ENCODE measurements around the gene HOXB4.
"Not testable (repeated sequence)": the region's sequence is repeated elsewhere in the genome, so short reads cannot be mapped to it uniquely, and the experiment has no call there.

Gene HOXB4

GRCh38 chr17:48543854-48544348, 34.2 kb downstream of the HOXB4 start:
- DNase-seq (ENCODE audit: insufficient read length, low spot score) (no peak), FAIRE-seq (no peak)
- TF ChIP-seq PAX5 (IDR thresholded peaks at IDR 0.05; ENCODE audit: insufficient read depth, low read length, severe bottlenecking) (no peak), TAF1 (IDR thresholded peaks at IDR 0.05; ENCODE audit: low read depth, low read length) (no peak; the same call in 1 of the 2 replicates)

GRCh38 chr17:48543107-48543853, 34.9 kb downstream of the HOXB4 start:
- DNase-seq (ENCODE audit: insufficient read length, low spot score), result peak; percentile 68
- TF ChIP-seq POLR2AphosphoS5 (IDR thresholded peaks at IDR 0.05; ENCODE audit: low read depth, low read length), result peak; percentile 71; the same call in 1 of the 2 replicates
- TF ChIP-seq POLR2A (IDR thresholded peaks at IDR 0.05; ENCODE audit: low read depth, low read length), result peak; percentile 48; the same call in 1 of the 2 replicates
- TF ChIP-seq TAF1 (IDR thresholded peaks at IDR 0.05; ENCODE audit: low read depth, low read length), result peak; percentile 65
- no peak for TF ChIP-seq POU2F2 (IDR thresholded peaks at IDR 0.05; ENCODE audit: low read depth, low read length)
- TF ChIP-seq SPI1 (IDR thresholded peaks at IDR 0.05; ENCODE audit: low read depth, low read length), result no peak
- TF ChIP-seq PAX5 (IDR thresholded peaks at IDR 0.05; ENCODE audit: insufficient read depth, low read length, severe bottlenecking), result no peak
- FAIRE-seq, result peak; percentile 88

- DNase-seq (ENCODE audit: insufficient read length, low spot score) (no peak), FAIRE-seq (no peak)
- TF ChIP-seq POLR2AphosphoS5 (IDR thresholded peaks at IDR 0.05; ENCODE audit: low read depth, low read length), result no peak
- no peak for TF ChIP-seq TAF1 (IDR thresholded peaks at IDR 0.05; ENCODE audit: low read depth, low read length)
- TF ChIP-seq PAX5 (IDR thresholded peaks at IDR 0.05; ENCODE audit: insufficient read depth, low read length, severe bottlenecking), result no peak
- TF ChIP-seq POLR2A (IDR thresholded peaks at IDR 0.05; ENCODE audit: low read depth, low read length), result no peak; the same call in 1 of the 2 replicates
- no peak for TF ChIP-seq SPI1 (IDR thresholded peaks at IDR 0.05; ENCODE audit: low read depth, low read length)
- TF ChIP-seq POU2F2 (IDR thresholded peaks at IDR 0.05; ENCODE audit: low read depth, low read length), result no peak
These were observed 35.4 kb downstream of the HOXB4 start for GRCh38 chr17:48542698-48543106.

- FAIRE-seq, result no peak
- no peak for TF ChIP-seq SPI1 (IDR thresholded peaks at IDR 0.05; ENCODE audit: low read depth, low read length)
- TF ChIP-seq POU2F2 (IDR thresholded peaks at IDR 0.05; ENCODE audit: low read depth, low read length), result no peak
- TF ChIP-seq POLR2A (IDR thresholded peaks at IDR 0.05; ENCODE audit: low read depth, low read length), result no peak
- TF ChIP-seq POLR2AphosphoS5 (IDR thresholded peaks at IDR 0.05; ENCODE audit: low read depth, low read length), result no peak
- TF ChIP-seq TAF1 (IDR thresholded peaks at IDR 0.05; ENCODE audit: low read depth, low read length), result no peak
- TF ChIP-seq PAX5 (IDR thresholded peaks at IDR 0.05; ENCODE audit: insufficient read depth, low read length, severe bottlenecking), result no peak
- no peak for DNase-seq (ENCODE audit: insufficient read length, low spot score)
These were observed 36.0 kb downstream of the HOXB4 start for GRCh38 chr17:48542114-48542656.

GRCh38 chr17:48541577-48542113, 36.5 kb downstream of the HOXB4 start:
- FAIRE-seq (no peak), DNase-seq (ENCODE audit: insufficient read length, low spot score) (no peak)
- TF ChIP-seq POU2F2 (IDR thresholded peaks at IDR 0.05; ENCODE audit: low read depth, low read length) (no peak), TAF1 (IDR thresholded peaks at IDR 0.05; ENCODE audit: low read depth, low read length) (no peak), POLR2AphosphoS5 (IDR thresholded peaks at IDR 0.05; ENCODE audit: low read depth, low read length) (no peak), POLR2A (IDR thresholded peaks at IDR 0.05; ENCODE audit: low read depth, low read length) (no peak), PAX5 (IDR thresholded peaks at IDR 0.05; ENCODE audit: insufficient read depth, low read length, severe bottlenecking) (no peak), SPI1 (IDR thresholded peaks at IDR 0.05; ENCODE audit: low read depth, low read length) (no peak)

GRCh38 chr17:48541036-48541576, 37.0 kb downstream of the HOXB4 start:
- FAIRE-seq (peak; percentile 91), DNase-seq (ENCODE audit: insufficient read length, low spot score) (no peak)
- TF ChIP-seq POLR2A (IDR thresholded peaks at IDR 0.05; ENCODE audit: low read depth, low read length) (no peak), POU2F2 (IDR thresholded peaks at IDR 0.05; ENCODE audit: low read depth, low read length) (peak; percentile 14; the same call in 1 of the 2 replicates)

GRCh38 chr17:48540213-48540612, 37.9 kb downstream of the HOXB4 start:
- DNase-seq (ENCODE audit: insufficient read length, low spot score) (no peak), FAIRE-seq (peak; percentile 52)
- TF ChIP-seq SPI1 (IDR thresholded peaks at IDR 0.05; ENCODE audit: low read depth, low read length), result no peak
- no peak for TF ChIP-seq POU2F2 (IDR thresholded peaks at IDR 0.05; ENCODE audit: low read depth, low read length)
- no peak for TF ChIP-seq TAF1 (IDR thresholded peaks at IDR 0.05; ENCODE audit: low read depth, low read length)
- TF ChIP-seq POLR2A (IDR thresholded peaks at IDR 0.05; ENCODE audit: low read depth, low read length), result no peak
- no peak for TF ChIP-seq PAX5 (IDR thresholded peaks at IDR 0.05; ENCODE audit: insufficient read depth, low read length, severe bottlenecking)
- TF ChIP-seq POLR2AphosphoS5 (IDR thresholded peaks at IDR 0.05; ENCODE audit: low read depth, low read length), result no peak

GRCh38 chr17:48539177-48539576, 39.0 kb downstream of the HOXB4 start:
- FAIRE-seq (no peak), DNase-seq (ENCODE audit: insufficient read length, low spot score) (no peak)
- TF ChIP-seq PAX5 (IDR thresholded peaks at IDR 0.05; ENCODE audit: insufficient read depth, low read length, severe bottlenecking) (no peak), TAF1 (IDR thresholded peaks at IDR 0.05; ENCODE audit: low read depth, low read length) (no peak), POU2F2 (IDR thresholded peaks at IDR 0.05; ENCODE audit: low read depth, low read length) (no peak), POLR2A (IDR thresholded peaks at IDR 0.05; ENCODE audit: low read depth, low read length) (no peak), SPI1 (IDR thresholded peaks at IDR 0.05; ENCODE audit: low read depth, low read length) (no peak), POLR2AphosphoS5 (IDR thresholded peaks at IDR 0.05; ENCODE audit: low read depth, low read length) (no peak)

GRCh38 chr17:48537316-48537715, 40.8 kb downstream of the HOXB4 start:
- no peak for FAIRE-seq

GRCh38 chr17:48535793-48536559, 42.2 kb downstream of the HOXB4 start:
- not testable (repeated sequence) for DNase-seq (ENCODE audit: insufficient read length, low spot score); FAIRE-seq

More at GRCh38 chr17:48537316-48537715, 40.8 kb downstream of the HOXB4 start:
- DNase-seq (ENCODE audit: insufficient read length, low spot score), result no peak
- no peak for TF ChIP-seq SPI1 (IDR thresholded peaks at IDR 0.05; ENCODE audit: low read depth, low read length)
- TF ChIP-seq TAF1 (IDR thresholded peaks at IDR 0.05; ENCODE audit: low read depth, low read length), result no peak
- no peak for TF ChIP-seq POLR2AphosphoS5 (IDR thresholded peaks at IDR 0.05; ENCODE audit: low read depth, low read length)
- TF ChIP-seq PAX5 (IDR thresholded peaks at IDR 0.05; ENCODE audit: insufficient read depth, low read length, severe bottlenecking), result no peak
- TF ChIP-seq POLR2A (IDR thresholded peaks at IDR 0.05; ENCODE audit: low read depth, low read length), result no peak
- TF ChIP-seq POU2F2 (IDR thresholded peaks at IDR 0.05; ENCODE audit: low read depth, low read length), result no peak

All from GM12891 (cell line).